Measurements from ENCODE around the gene ITGA11. TPM values are rescaled to one million over a fixed set of nuclear protein-coding genes. Genes with fewer than 3 reads are reported as not detected.

The ITGA11 gene
- total and polyA plus RNA-seq, 4 experiments from 2014 or later = not detected

DNA sequence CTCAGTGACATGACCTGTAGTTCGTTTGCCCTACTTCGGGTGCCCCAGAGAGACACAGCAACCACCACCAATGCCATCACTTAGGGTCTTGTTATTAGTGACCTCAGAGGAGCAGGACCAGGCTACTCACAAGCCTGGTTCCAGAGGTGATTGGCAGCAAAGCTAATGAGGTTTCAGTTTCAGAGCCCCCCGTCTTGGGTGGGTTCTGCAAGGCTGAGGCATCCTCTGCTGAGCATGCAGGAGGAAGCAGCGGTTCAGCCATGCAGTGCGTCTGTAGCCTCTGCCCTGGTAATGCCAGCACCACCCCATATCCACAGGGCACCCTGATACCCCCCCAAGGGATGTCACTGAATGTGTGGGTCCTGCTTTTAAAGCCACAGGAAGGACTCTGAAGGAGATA, 39.0 kb upstream of the ITGA11 start:
- H3K9me3 ChIP-seq (ENCODE audit: control insufficient read depth in 1 of 2, low read length in 2 of 2) = no peaks in the 10 kb centered on the region
- no peak overlapping the region for H3K27ac ChIP-seq (ENCODE audit: low read depth, low read length)
- POLR2A ChIA-PET (ENCODE audit: partially characterized antibody) = no interaction called here
- no peak overlapping the region for H3K4me3 ChIP-seq (ENCODE audit: low read length in 2 of 2)
- no peaks in the 10 kb centered on the region for H3K27me3 ChIP-seq (ENCODE audit: insufficient read depth, low read length)
- H3K36me3 ChIP-seq (ENCODE audit: insufficient read depth, low read length) = no peaks in the 10 kb centered on the region
- Mint-ChIP-seq H3K4me3 (no peak overlapping the region), H3K27me3 (peaks cover 8 to 15% of the 10 kb centered on the region in 2 donors), H3K36me3 (no peaks in the 10 kb centered on the region), H3K9me3 (peaks cover 0 to 2% (median 0%) of the 10 kb centered on the region in 8 donors), H3K27ac (no peak overlapping the region), H3K4me1 (no peaks in the 10 kb centered on the region)
- CTCF ChIA-PET (ENCODE audit: partially characterized antibody) = no interaction called here
- H3K4me1 ChIP-seq (ENCODE audit: insufficient read depth, low read length) = no peaks in the 10 kb centered on the region
- DNase-seq = no peak
- intact Hi-C loops (cut with micrococcal nuclease) = no loop called here

DNA sequence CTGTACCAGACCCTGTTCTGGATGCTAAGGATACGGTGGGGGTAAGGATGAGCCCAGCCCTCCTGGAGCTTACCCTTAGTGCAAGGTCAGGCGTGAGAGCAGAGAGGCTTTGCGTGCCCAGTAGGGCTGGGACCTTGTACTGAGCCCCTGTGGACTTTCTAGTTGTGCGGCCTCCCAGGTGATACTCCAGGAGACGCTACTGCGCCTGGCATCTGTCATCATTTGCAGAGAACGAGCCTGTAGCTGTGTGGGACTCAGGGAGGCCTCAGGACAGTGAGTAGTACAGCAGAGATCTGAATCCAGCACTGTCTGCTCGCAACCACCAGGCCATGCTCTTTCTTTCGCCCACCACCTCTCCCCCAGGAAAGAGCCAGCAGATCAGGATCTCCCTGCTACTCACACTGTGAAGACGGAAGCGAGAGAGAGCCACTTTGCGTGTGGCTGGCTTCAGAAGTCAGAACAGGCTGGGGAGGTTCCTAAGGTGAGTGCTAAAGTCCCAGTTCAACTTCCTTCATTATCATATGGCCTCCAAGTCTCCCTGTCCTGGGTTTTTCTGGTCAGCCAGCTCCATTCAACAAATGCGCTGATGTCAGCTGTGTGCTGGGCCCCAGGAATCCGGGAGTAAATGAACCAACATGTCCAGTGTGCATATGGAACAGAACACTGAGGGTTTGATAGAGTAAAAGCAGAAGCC, 38.2 kb upstream of the ITGA11 start:
- H3K9me3 Mint-ChIP-seq = peaks cover 0 to 2% (median 0%) of the 10 kb centered on the region in 8 donors
- no peaks in the 10 kb centered on the region for H3K27me3 ChIP-seq (ENCODE audit: insufficient read depth, low read length)
- no peak overlapping the region for H3K27ac ChIP-seq (ENCODE audit: low read depth, low read length)
- no peaks in the 10 kb centered on the region for H3K9me3 ChIP-seq (ENCODE audit: control insufficient read depth in 1 of 2, low read length in 2 of 2)
- intact Hi-C loops (cut with micrococcal nuclease) = no loop called here
- ChIA-PET POLR2A (ENCODE audit: partially characterized antibody) (no interaction called here), CTCF (ENCODE audit: partially characterized antibody) (no interaction called here)
- H3K36me3 Mint-ChIP-seq = no peaks in the 10 kb centered on the region
- H3K4me1 ChIP-seq (ENCODE audit: insufficient read depth, low read length) = no peaks in the 10 kb centered on the region
- peaks cover 8 to 12% of the 10 kb centered on the region in 2 donors for H3K27me3 Mint-ChIP-seq
- no peaks in the 10 kb centered on the region for H3K4me1 Mint-ChIP-seq
- no peak overlapping the region for H3K4me3 Mint-ChIP-seq
- DNase-seq = no peak
- H3K27ac Mint-ChIP-seq = no peak overlapping the region
- no peaks in the 10 kb centered on the region for H3K36me3 ChIP-seq (ENCODE audit: insufficient read depth, low read length)
- no peak overlapping the region for H3K4me3 ChIP-seq (ENCODE audit: low read length in 2 of 2)

DNA sequence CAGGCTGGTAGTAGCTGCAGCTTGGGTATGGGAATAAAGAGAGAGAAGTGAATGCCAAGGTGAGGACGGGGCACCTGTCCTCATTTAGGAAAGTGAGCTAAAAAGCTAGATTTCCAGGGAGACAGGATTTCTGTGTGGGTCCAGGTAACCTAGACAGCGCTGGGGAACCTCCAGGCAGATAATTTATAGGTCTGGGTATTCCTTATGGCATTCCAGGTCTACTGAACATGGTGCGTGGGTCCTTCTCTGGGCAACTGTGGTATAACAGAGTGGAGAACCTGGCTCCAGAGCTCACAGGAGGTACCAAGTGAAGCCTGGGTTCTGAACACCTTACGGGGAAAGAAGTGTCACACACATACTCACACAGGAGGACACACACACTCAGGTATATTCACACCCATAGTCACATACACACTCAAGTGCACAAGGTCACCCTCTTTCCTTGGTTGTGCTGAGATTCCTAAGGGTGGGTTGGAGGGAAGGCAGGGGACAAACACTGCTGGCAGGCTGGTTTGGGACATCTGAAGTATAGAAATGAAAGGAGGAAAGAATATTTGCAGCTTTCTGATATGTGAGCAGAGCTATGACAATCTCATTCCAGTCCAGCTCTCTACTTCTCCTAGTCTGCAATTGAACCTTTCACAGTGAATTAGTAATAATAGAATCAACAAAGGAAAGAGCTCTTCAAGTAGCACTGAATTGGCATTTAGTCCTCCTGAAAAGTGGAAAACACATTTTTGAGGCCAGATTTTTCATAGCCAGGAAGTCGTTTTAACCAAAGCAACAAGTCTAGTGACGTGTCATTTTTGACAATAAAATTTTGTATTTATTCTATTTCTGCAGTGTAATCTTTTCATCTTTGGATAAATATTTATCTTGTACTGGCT, 37.4 kb upstream of the ITGA11 start:
- Mint-ChIP-seq H3K9me3 (peaks cover 0 to 2% (median 0%) of the 10 kb centered on the region in 8 donors), H3K4me3 (no peak overlapping the region), H3K4me1 (no peaks in the 10 kb centered on the region), H3K27me3 (peaks cover 8 to 11% of the 10 kb centered on the region in 2 donors), H3K36me3 (no peaks in the 10 kb centered on the region), H3K27ac (peak overlapping the region in 1 of 7 donors; percentile 14)
- Histone ChIP-seq H3K9me3 (ENCODE audit: control insufficient read depth in 1 of 2, low read length in 2 of 2) (no peaks in the 10 kb centered on the region), H3K27me3 (ENCODE audit: insufficient read depth, low read length) (no peaks in the 10 kb centered on the region), H3K4me1 (ENCODE audit: insufficient read depth, low read length) (no peaks in the 10 kb centered on the region), H3K4me3 (ENCODE audit: low read length in 2 of 2) (no peak overlapping the region), H3K36me3 (ENCODE audit: insufficient read depth, low read length) (no peaks in the 10 kb centered on the region), H3K27ac (ENCODE audit: low read depth, low read length) (no peak overlapping the region)
- ChIA-PET POLR2A (ENCODE audit: partially characterized antibody) (no interaction called here), CTCF (ENCODE audit: partially characterized antibody) (no interaction called here)
- no peak for DNase-seq
- intact Hi-C loops (cut with micrococcal nuclease) = no loop called here

DNA sequence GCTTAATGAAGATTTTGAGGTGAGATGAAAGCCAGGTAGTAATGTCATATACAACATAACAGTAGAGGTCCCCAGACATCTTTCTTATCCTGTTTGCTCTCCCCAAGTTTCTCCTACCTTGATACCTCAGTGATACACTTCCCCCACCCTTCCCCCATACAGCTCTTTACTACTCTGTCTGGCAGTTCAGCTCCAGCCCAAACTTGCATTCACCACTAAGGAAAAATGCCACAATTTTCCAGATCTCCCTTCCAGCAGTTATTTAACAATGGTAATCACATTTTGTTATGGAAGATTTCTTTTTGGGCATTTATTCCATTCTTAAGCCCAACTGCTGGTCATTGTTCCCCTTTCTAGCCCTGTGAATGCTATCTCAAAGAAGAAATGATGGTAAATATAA, 34.9 kb upstream of the ITGA11 start:
- no peaks in the 10 kb centered on the region for H3K36me3 ChIP-seq (ENCODE audit: insufficient read depth, low read length)
- POLR2A ChIA-PET (ENCODE audit: partially characterized antibody) = interaction anchor here (0.7 kb wide), 1 partner anchor 13 kb away, joined by 3 read pairs; no protein-coding TSS in a partner anchor

DNA sequence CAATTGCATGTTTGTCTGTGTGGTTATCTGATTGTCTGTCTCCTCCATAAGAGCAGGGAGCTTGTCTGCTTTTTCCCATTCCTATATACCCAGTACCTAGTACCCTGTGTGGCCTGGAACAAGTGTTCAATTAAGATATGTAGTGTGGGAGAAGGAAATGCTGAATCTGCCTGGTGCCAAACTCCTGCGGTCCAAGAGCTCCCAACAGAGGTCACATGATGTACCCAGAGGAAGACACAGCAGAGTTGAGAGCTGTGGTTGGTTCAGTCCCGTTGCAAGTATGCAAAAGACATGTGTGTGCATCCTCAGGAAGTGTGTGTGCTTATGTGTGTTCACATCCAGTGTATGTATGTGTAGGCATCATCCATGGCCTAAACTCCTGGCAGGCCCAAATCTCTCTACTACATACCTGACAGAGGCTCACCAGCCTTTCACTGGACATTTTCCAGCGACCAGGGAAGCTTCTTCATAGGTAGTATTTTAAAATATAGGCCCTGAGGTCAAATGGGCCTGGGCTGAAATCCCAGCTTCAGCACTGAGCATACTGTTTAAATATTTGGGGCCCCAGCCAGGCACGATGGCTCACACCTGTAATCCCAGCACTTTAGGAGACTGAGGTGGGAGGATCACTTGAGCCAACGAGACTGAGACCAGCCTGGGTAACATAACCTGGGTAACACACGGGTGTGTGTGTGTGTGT, 34.0 kb upstream of the ITGA11 start:
- no peaks in the 10 kb centered on the region for H3K36me3 Mint-ChIP-seq
- POLR2A ChIA-PET (ENCODE audit: partially characterized antibody) = no interaction called here
- CTCF ChIA-PET (ENCODE audit: partially characterized antibody) = no interaction called here
- no peak overlapping the region for H3K27ac Mint-ChIP-seq
- peaks cover 5 to 6% of the 10 kb centered on the region in 2 donors for H3K27me3 Mint-ChIP-seq
- Histone ChIP-seq H3K27me3 (ENCODE audit: insufficient read depth, low read length) (no peaks in the 10 kb centered on the region), H3K4me1 (ENCODE audit: insufficient read depth, low read length) (no peaks in the 10 kb centered on the region), H3K4me3 (ENCODE audit: low read length in 2 of 2) (no peak overlapping the region), H3K27ac (ENCODE audit: low read depth, low read length) (no peak overlapping the region), H3K36me3 (ENCODE audit: insufficient read depth, low read length) (no peaks in the 10 kb centered on the region), H3K9me3 (ENCODE audit: control insufficient read depth in 1 of 2, low read length in 2 of 2) (no peaks in the 10 kb centered on the region)
- no peak overlapping the region for H3K4me3 Mint-ChIP-seq
- intact Hi-C loops (cut with micrococcal nuclease) = no loop called here
- no peaks in the 10 kb centered on the region for H3K9me3 Mint-ChIP-seq
- DNase-seq = no peak
- H3K4me1 Mint-ChIP-seq = no peaks in the 10 kb centered on the region

More for the DNA sequence above, 34.9 kb upstream of the ITGA11 start:
- no peak overlapping the region for H3K4me3 Mint-ChIP-seq
- no peak overlapping the region for H3K4me3 ChIP-seq (ENCODE audit: low read length in 2 of 2)
- DNase-seq = no peak
- H3K36me3 Mint-ChIP-seq = no peaks in the 10 kb centered on the region
- no peaks in the 10 kb centered on the region for H3K9me3 Mint-ChIP-seq
- no peak overlapping the region for H3K27ac ChIP-seq (ENCODE audit: low read depth, low read length)
- CTCF ChIA-PET (ENCODE audit: partially characterized antibody) = no interaction called here
- H3K4me1 ChIP-seq (ENCODE audit: insufficient read depth, low read length) = no peaks in the 10 kb centered on the region
- H3K27me3 Mint-ChIP-seq = peaks cover 4 to 5% of the 10 kb centered on the region in 2 donors
- no peaks in the 10 kb centered on the region for H3K27me3 ChIP-seq (ENCODE audit: insufficient read depth, low read length)
- intact Hi-C loops (cut with micrococcal nuclease) = no loop called here
- no peak overlapping the region for H3K27ac Mint-ChIP-seq
- H3K9me3 ChIP-seq (ENCODE audit: control insufficient read depth in 1 of 2, low read length in 2 of 2) = no peaks in the 10 kb centered on the region
- no peaks in the 10 kb centered on the region for H3K4me1 Mint-ChIP-seq

DNA sequence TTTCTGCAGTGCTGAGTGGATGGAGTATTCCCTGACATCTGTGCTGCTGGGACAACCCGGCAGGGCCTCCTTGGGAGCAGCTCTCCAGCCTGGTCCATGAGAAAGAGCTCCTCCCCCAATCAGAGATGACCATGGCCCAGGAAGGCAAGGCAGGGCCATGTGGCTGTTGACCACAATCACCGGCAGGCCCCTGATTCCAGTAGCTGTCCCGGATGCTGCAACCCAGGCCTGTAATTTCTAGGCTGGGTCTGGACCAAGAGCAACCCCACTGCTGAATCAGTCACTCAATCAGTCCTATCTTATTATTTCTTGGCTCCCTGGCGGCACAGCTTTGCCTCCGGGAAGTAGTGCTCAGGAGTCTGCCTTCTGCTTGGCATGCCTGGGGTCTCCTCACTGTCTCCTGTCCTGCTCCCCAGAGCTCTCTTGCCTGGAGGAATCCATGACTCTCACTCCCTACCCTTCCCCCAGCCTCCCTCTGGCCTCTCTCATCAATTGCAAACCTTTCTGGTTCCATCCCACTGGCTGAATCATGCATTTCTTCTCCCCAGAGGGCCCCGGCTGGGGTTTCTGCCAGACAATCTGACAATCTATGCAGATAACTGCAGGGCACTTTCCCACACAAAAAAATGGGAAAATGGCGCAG, 32.6 kb upstream of the ITGA11 start:
- Histone ChIP-seq H3K36me3 (ENCODE audit: insufficient read depth, low read length) (no peaks in the 10 kb centered on the region), H3K9me3 (ENCODE audit: control insufficient read depth in 1 of 2, low read length in 2 of 2) (no peaks in the 10 kb centered on the region), H3K27ac (ENCODE audit: low read depth, low read length) (no peak overlapping the region), H3K4me1 (ENCODE audit: insufficient read depth, low read length) (no peaks in the 10 kb centered on the region), H3K4me3 (ENCODE audit: low read length in 2 of 2) (no peak overlapping the region), H3K27me3 (ENCODE audit: insufficient read depth, low read length) (no peaks in the 10 kb centered on the region)
- CTCF ChIA-PET (ENCODE audit: partially characterized antibody) = no interaction called here
- H3K4me3 Mint-ChIP-seq = no peak overlapping the region
- POLR2A ChIA-PET (ENCODE audit: partially characterized antibody) = no interaction called here
- intact Hi-C loops (cut with micrococcal nuclease) = no loop called here
- DNase-seq = no peak
- no peaks in the 10 kb centered on the region for H3K36me3 Mint-ChIP-seq
- H3K9me3 Mint-ChIP-seq = peaks cover 0 to 8% (median 0%) of the 10 kb centered on the region in 8 donors
- no peak overlapping the region for H3K27ac Mint-ChIP-seq
- no peaks in the 10 kb centered on the region for H3K4me1 Mint-ChIP-seq
- peaks cover 6 to 7% of the 10 kb centered on the region in 2 donors for H3K27me3 Mint-ChIP-seq

DNA sequence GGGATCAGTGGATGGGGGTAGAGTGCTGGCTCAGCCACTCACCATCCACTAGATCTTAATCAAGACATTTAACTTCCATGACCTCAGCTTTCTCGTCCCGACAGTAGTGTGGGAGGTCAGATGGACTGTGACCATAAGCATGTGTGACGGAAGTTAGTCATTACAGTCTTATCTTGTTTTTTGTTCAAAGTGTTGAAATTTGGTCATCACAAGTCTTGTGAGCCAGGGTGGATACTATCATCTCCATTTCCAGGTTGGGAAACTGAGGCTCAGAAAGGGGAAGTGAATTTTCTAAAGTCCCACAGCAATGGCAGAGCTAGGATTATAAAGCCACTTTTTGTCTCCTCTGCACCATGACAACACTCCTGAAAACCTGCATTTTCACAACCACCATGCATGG, 32.0 kb upstream of the ITGA11 start:
- H3K36me3 ChIP-seq (ENCODE audit: insufficient read depth, low read length) = no peaks in the 10 kb centered on the region
- H3K4me3 ChIP-seq (ENCODE audit: low read length in 2 of 2) = no peak overlapping the region
- Mint-ChIP-seq H3K36me3 (no peaks in the 10 kb centered on the region), H3K27me3 (peaks cover 6 to 8% of the 10 kb centered on the region in 2 donors), H3K9me3 (peaks cover 0 to 8% (median 0%) of the 10 kb centered on the region in 8 donors), H3K4me3 (no peak overlapping the region), H3K4me1 (no peaks in the 10 kb centered on the region), H3K27ac (no peak overlapping the region)
- ChIA-PET CTCF (ENCODE audit: partially characterized antibody) (no interaction called here), POLR2A (ENCODE audit: partially characterized antibody) (no interaction called here)
- H3K9me3 ChIP-seq (ENCODE audit: control insufficient read depth in 1 of 2, low read length in 2 of 2) = no peaks in the 10 kb centered on the region
- DNase-seq = no peak
- no peak overlapping the region for H3K27ac ChIP-seq (ENCODE audit: low read depth, low read length)
- intact Hi-C loops (cut with micrococcal nuclease) = no loop called here
- no peaks in the 10 kb centered on the region for H3K4me1 ChIP-seq (ENCODE audit: insufficient read depth, low read length)
- no peaks in the 10 kb centered on the region for H3K27me3 ChIP-seq (ENCODE audit: insufficient read depth, low read length)
